Measurements from ENCODE around the gene TPST2. TPM values are rescaled to one million over a fixed set of nuclear protein-coding genes. Genes with fewer than 3 reads are reported as not detected.

Gene TPST2
- total RNA-seq, 2 experiments from 2014 or later = 17.4 to 18.3 TPM

- Mint-ChIP-seq H3K27ac (no peak overlapping the region), H3K9me3 (ENCODE audit: low read depth) (no peaks in the 10 kb centered on the region), H3K36me3 (ENCODE audit: low read depth) (no peaks in the 10 kb centered on the region), H3K4me3 (no peak overlapping the region), H3K27me3 (peaks cover 2% of the 10 kb centered on the region), H3K4me1 (peaks cover 18% of the 10 kb centered on the region)
- ChIA-PET POLR2A (no interaction called here), CTCF (no interaction called here)
- ATAC-seq = no peak
- DNase-seq = no peak
- intact Hi-C loops (cut with DNase I, micrococcal nuclease) = no loop called here
Observed at GRCh38 chr22:26609287-26609686, 19.4 kb upstream of the TPST2 start.

- DNase-seq = no peak
- H3K9me3 Mint-ChIP-seq (ENCODE audit: low read depth) = no peaks in the 10 kb centered on the region
- no peak overlapping the region for H3K4me3 Mint-ChIP-seq
- H3K27ac Mint-ChIP-seq = no peak overlapping the region
- CTCF ChIA-PET = no interaction called here
- intact Hi-C loops (cut with DNase I, micrococcal nuclease) = no loop called here
- no peaks in the 10 kb centered on the region for H3K36me3 Mint-ChIP-seq (ENCODE audit: low read depth)
- POLR2A ChIA-PET = no interaction called here
- H3K27me3 Mint-ChIP-seq = no peaks in the 10 kb centered on the region
- peaks cover 18% of the 10 kb centered on the region for H3K4me1 Mint-ChIP-seq
- no peak for ATAC-seq
Observed at GRCh38 chr22:26608129-26608528, 18.2 kb upstream of the TPST2 start.

GRCh38 chr22:26606611-26607010, 16.7 kb upstream of the TPST2 start:
- Mint-ChIP-seq H3K9me3 (ENCODE audit: low read depth) (no peaks in the 10 kb centered on the region), H3K27ac (no peak overlapping the region), H3K27me3 (no peaks in the 10 kb centered on the region), H3K4me1 (peaks cover 18% of the 10 kb centered on the region), H3K36me3 (ENCODE audit: low read depth) (no peaks in the 10 kb centered on the region), H3K4me3 (no peak overlapping the region)
- no peak for ATAC-seq
- intact Hi-C loops (cut with DNase I, micrococcal nuclease) = no loop called here
- DNase-seq = no peak
- CTCF ChIA-PET = interaction anchor here (0.6 to 1.5 kb wide), 4 partner anchors 13 to 36 kb away, joined by 3 to 7 read pairs (median 4); no protein-coding TSS in a partner anchor
- POLR2A ChIA-PET = no interaction called here

GRCh38 chr22:26604368-26604767, 14.4 kb upstream of the TPST2 start:
- Mint-ChIP-seq H3K9me3 (ENCODE audit: low read depth) (no peaks in the 10 kb centered on the region), H3K4me1 (peaks cover 6% of the 10 kb centered on the region), H3K27me3 (no peaks in the 10 kb centered on the region), H3K4me3 (no peak overlapping the region), H3K27ac (no peak overlapping the region), H3K36me3 (ENCODE audit: low read depth) (no peaks in the 10 kb centered on the region)
- ATAC-seq (no peak), DNase-seq (no peak)
- CTCF ChIA-PET = no interaction called here
- POLR2A ChIA-PET = no interaction called here
- intact Hi-C loops (cut with DNase I, micrococcal nuclease) = no loop called here

- ChIA-PET CTCF (interaction anchor here (0.8 kb wide), 1 partner anchor 65 kb away, joined by 3 read pairs; no protein-coding TSS in a partner anchor), POLR2A (no interaction called here)
- Mint-ChIP-seq H3K9me3 (ENCODE audit: low read depth) (no peaks in the 10 kb centered on the region), H3K4me3 (no peak overlapping the region), H3K4me1 (peaks cover 3% of the 10 kb centered on the region), H3K27me3 (no peaks in the 10 kb centered on the region), H3K36me3 (ENCODE audit: low read depth) (no peaks in the 10 kb centered on the region), H3K27ac (no peak overlapping the region)
- DNase-seq = no peak
- intact Hi-C loops (cut with DNase I, micrococcal nuclease) = no loop called here
- no peak for ATAC-seq
Observed at GRCh38 chr22:26602127-26602526, 12.2 kb upstream of the TPST2 start.

- H3K4me1 Mint-ChIP-seq = peaks cover 3% of the 10 kb centered on the region
- DNase-seq = no peak
- no peak overlapping the region for H3K4me3 Mint-ChIP-seq
- POLR2A ChIA-PET = no interaction called here
- H3K36me3 Mint-ChIP-seq (ENCODE audit: low read depth) = no peaks in the 10 kb centered on the region
- no peak overlapping the region for H3K27ac Mint-ChIP-seq
- no peaks in the 10 kb centered on the region for H3K9me3 Mint-ChIP-seq (ENCODE audit: low read depth)
- CTCF ChIA-PET = no interaction called here
- intact Hi-C loops (cut with DNase I, micrococcal nuclease) = no loop called here
- H3K27me3 Mint-ChIP-seq = no peaks in the 10 kb centered on the region
- ATAC-seq = no peak
Observed at GRCh38 chr22:26601726-26602125, 11.8 kb upstream of the TPST2 start.

GRCh38 chr22:26599505-26599904, 9.6 kb upstream of the TPST2 start:
- Mint-ChIP-seq H3K4me1 (no peaks in the 10 kb centered on the region), H3K36me3 (ENCODE audit: low read depth) (no peaks in the 10 kb centered on the region), H3K9me3 (ENCODE audit: low read depth) (no peaks in the 10 kb centered on the region), H3K27me3 (no peaks in the 10 kb centered on the region), H3K4me3 (no peak overlapping the region), H3K27ac (no peak overlapping the region)
- no peak for ATAC-seq
- intact Hi-C loops (cut with DNase I, micrococcal nuclease) = no loop called here
- ChIA-PET CTCF (no interaction called here), POLR2A (no interaction called here)
- DNase-seq = no peak

- no peaks in the 10 kb centered on the region for H3K27me3 Mint-ChIP-seq
- ChIA-PET CTCF (no interaction called here), POLR2A (no interaction called here)
- no peaks in the 10 kb centered on the region for H3K36me3 Mint-ChIP-seq (ENCODE audit: low read depth)
- DNase-seq (no peak), ATAC-seq (no peak)
- no peaks in the 10 kb centered on the region for H3K9me3 Mint-ChIP-seq (ENCODE audit: low read depth)
- intact Hi-C loops (cut with DNase I, micrococcal nuclease) = no loop called here
- H3K4me1 Mint-ChIP-seq = peaks cover 9% of the 10 kb centered on the region
- no peak overlapping the region for H3K4me3 Mint-ChIP-seq
- H3K27ac Mint-ChIP-seq = no peak overlapping the region
Observed at GRCh38 chr22:26597480-26597879, 7.5 kb upstream of the TPST2 start.

- POLR2A ChIA-PET = interaction anchor here (0.6 kb wide), 1 partner anchor 64 kb away, joined by 3 read pairs; no protein-coding TSS in a partner anchor
- DNase-seq (no peak), ATAC-seq (no peak)
- Mint-ChIP-seq H3K4me3 (no peak overlapping the region), H3K36me3 (ENCODE audit: low read depth) (no peaks in the 10 kb centered on the region), H3K27ac (no peak overlapping the region), H3K27me3 (no peaks in the 10 kb centered on the region), H3K4me1 (peaks cover 14% of the 10 kb centered on the region), H3K9me3 (ENCODE audit: low read depth) (no peaks in the 10 kb centered on the region)
- CTCF ChIA-PET = no interaction called here
- intact Hi-C loops (cut with DNase I, micrococcal nuclease) = no loop called here
Observed at GRCh38 chr22:26597026-26597425, 7.1 kb upstream of the TPST2 start.

GRCh38 chr22:26593763-26594162, 3.8 kb upstream of the TPST2 start:
- Mint-ChIP-seq H3K4me1 (peaks cover 25% of the 10 kb centered on the region), H3K27me3 (no peaks in the 10 kb centered on the region), H3K27ac (no peak overlapping the region), H3K4me3 (no peak overlapping the region), H3K36me3 (ENCODE audit: low read depth) (no peaks in the 10 kb centered on the region), H3K9me3 (ENCODE audit: low read depth) (no peaks in the 10 kb centered on the region)
- ChIA-PET POLR2A (no interaction called here), CTCF (interaction anchor here (0.8 to 1.6 kb wide), 4 partner anchors 13 to 236 kb away, joined by 3 read pairs; no protein-coding TSS in a partner anchor)
- intact Hi-C loops (cut with DNase I, micrococcal nuclease) = loop anchor here (5.0 kb wide), 2 partner anchors 64 to 1324 kb away; partner anchors contain the start of genes MIAT (in 1 of the 2) and PITPNB (in 1 of the 2)
- ATAC-seq = no peak
- DNase-seq = no peak

GRCh38 chr22:26592421-26592891, 2.5 kb upstream of the TPST2 start:
- POLR2A ChIA-PET = no interaction called here
- Mint-ChIP-seq H3K27me3 (no peaks in the 10 kb centered on the region), H3K27ac (peak overlapping the region; percentile 39), H3K36me3 (ENCODE audit: low read depth) (no peaks in the 10 kb centered on the region), H3K4me3 (no peak overlapping the region), H3K4me1 (peaks cover 32% of the 10 kb centered on the region), H3K9me3 (ENCODE audit: low read depth) (peaks cover 2% of the 10 kb centered on the region)
- DNase-seq = peak; percentile 63
- CTCF ChIA-PET = interaction anchor here (0.6 to 1.6 kb wide), 5 partner anchors 41 to 171 kb away, joined by 3 to 4 read pairs (median 3); no protein-coding TSS in a partner anchor
- peak; percentile 48 for ATAC-seq
- intact Hi-C loops (cut with DNase I, micrococcal nuclease) = loop anchor here (5.0 kb wide), 2 partner anchors 65 to 1325 kb away; partner anchors contain the start of genes MIAT (in 1 of the 2) and PITPNB (in 1 of the 2)

GRCh38 chr22:26589367-26589844, 526 bp downstream of the TPST2 start:
- CTCF ChIA-PET = no interaction called here

More at GRCh38 chr22:26589367-26589844, 526 bp downstream of the TPST2 start:
- peak overlapping the region; percentile 77 for H3K4me3 Mint-ChIP-seq
- H3K4me1 Mint-ChIP-seq = peaks cover 47% of the 10 kb centered on the region
- peak; percentile 52 for DNase-seq
- H3K27ac Mint-ChIP-seq = peak overlapping the region; percentile 45
- H3K27me3 Mint-ChIP-seq = no peaks in the 10 kb centered on the region
- intact Hi-C loops (cut with DNase I, micrococcal nuclease) = no loop called here
- peak; percentile 12 for ATAC-seq
- peaks cover 2% of the 10 kb centered on the region for H3K9me3 Mint-ChIP-seq (ENCODE audit: low read depth)
- POLR2A ChIA-PET = no interaction called here
- H3K36me3 Mint-ChIP-seq (ENCODE audit: low read depth) = no peaks in the 10 kb centered on the region

Data from activated CD4-positive, alpha-beta T cell treated with anti-CD3 and anti-CD28 coated beads for 36 hours (primary cell).